RWPE1 (cell line): ENCODE data around the gene RBFOX2.

Source experiments
- CTCF ChIA-PET: fragments of 350-600 bp; sonication (Branson Sonifier 250); formaldehyde crosslinking; extraction: SDS; loops from one replicate; lab custom pipeline; 2021; lab: Yijun Ruan, JAX
- POLR2A ChIA-PET: fragments of 400-600 bp; formaldehyde crosslinking; extraction: SDS; loops from one replicate; lab custom pipeline; 2020; ENCODE audit warnings: antibody characterized with exemption; ENCODE audit not compliant: low non-redundant PET; lab: Yijun Ruan, JAX
- DNase-seq: peaks from one replicate; pipeline ENCODE4 v3.0.0; 2012; ENCODE audit warnings: low spot score
- H3K27ac ChIP-seq: fragments of 450-650 bp; 2 replicates; pipeline ENCODE4 v1.5.1; 2017
- CTCF ChIP-seq: fragments of 450-650 bp; conservative IDR thresholded peaks from 2 replicates; pipeline ENCODE4 v1.5.1; 2017; ENCODE audit warnings: low read depth, mild to moderate bottlenecking

Gene RBFOX2

DNA sequence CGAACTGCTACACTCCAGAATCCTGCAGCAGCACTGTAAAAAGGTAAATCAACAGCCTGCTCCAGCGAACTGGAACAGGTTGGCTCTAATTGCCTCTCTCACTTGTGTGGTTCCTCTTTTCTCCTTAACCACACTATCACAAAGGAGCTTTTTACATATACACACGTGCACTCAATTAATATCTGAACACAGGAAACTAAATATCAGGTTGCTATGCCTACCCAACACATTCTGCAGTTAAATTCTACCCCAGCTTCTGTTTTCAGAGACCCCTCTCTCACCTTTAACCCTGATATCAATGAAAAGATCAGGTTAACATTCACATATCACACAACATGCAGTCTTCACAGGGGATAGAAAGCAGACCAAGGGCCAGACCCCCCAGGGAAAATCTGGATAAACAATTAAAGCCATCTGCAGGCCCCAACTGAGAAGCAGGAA is 11.0 kb downstream of the RBFOX2 start:
- no peak for TF ChIP-seq CTCF
- ChIA-PET CTCF (interaction anchor here (1.1 kb wide), 1 partner anchor 48 kb away, joined by 5 read pairs; no protein-coding TSS in a partner anchor), POLR2A (no interaction called here)
- H3K27ac ChIP-seq = no peak overlapping the region
- no peak for DNase-seq

- H3K27ac ChIP-seq = no peak overlapping the region
- CTCF ChIA-PET = interaction anchor here (1.1 to 2.4 kb wide), 2 partner anchors 49 kb away, joined by 5 to 9 read pairs; no protein-coding TSS in a partner anchor
These were observed 11.9 kb downstream of the RBFOX2 start for GRCh38 chr22:36016684-36017083.

DNA sequence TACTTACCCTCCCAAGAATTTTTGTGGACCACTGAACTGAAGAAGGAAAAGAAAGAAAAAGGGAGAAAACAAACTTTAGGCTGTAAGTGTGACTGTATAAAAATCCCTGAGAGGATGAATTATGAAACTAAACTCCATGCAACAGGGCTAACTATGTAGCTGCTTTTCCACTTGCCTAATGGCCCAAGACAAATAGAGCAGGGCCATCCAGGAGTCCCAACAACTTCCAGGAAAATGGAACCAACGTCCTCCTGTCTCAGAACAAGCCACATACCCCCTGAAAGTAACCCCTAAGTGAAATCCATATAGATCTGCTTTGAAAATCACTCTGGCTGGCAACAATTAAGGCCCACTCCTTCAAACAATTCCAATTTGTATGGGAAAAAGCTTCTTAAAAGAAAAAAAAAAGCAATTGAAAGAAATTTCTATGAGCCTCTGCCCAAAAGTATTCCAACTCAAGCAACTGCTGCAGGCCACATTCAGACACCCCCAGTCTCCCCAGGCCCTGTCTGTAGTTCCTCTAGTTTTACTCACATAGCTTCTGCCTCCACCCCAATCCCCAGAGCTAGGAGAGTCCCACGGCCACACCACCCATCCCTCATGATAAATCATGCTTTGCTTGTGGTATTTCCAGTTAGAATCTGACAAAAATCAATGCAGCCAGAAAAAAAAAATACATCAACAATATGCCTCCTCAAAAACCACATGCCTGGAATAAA is 12.7 kb downstream of the RBFOX2 start:
- ChIA-PET POLR2A (no interaction called here), CTCF (interaction anchor here (2.4 kb wide), 1 partner anchor 50 kb away, joined by 9 read pairs; no protein-coding TSS in a partner anchor)
- DNase-seq = no peak
- H3K27ac ChIP-seq = no peak overlapping the region
- TF ChIP-seq CTCF = no peak

More at GRCh38 chr22:36016684-36017083, 11.9 kb downstream of the RBFOX2 start:
- DNase-seq = no peak
- POLR2A ChIA-PET = no interaction called here
- no peak for TF ChIP-seq CTCF

DNA sequence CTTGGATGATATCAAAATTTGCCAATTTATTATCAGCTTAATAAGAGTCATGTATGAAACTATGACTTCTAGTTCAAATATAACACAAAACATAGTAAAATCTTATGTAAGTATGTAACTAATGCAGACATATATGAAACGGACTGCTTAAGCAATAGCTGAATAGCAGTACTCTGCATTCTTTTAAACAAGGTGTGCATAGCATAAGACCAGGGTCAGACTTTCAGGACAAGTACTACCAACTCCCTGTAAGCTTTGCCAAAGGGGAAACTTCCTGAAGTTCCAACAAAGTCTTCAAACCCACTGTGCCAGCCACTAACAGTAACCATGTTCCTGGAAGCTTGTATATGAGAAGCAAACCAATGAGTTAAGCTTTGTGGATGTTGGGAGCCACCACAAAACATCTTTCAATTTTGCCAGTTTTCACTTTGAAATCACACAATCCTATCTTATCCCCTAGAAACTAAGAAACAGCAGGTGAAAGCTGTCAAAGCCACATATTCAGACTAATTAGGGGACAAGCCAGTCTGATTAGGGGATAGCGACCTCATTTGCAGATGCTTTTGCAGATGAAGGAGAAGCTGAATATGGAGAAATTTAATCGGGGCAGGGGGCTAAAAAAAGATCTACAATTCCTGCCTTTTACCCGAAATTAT is 13.3 kb downstream of the RBFOX2 start:
- ChIA-PET CTCF (interaction anchor here (2.4 kb wide), 1 partner anchor 51 kb away, joined by 9 read pairs; no protein-coding TSS in a partner anchor), POLR2A (no interaction called here)
- no peak for DNase-seq
- TF ChIP-seq CTCF = no peak
- no peak overlapping the region for H3K27ac ChIP-seq

GRCh38 chr22:36014546-36015074 is 14.0 kb downstream of the RBFOX2 start:
- H3K27ac ChIP-seq = no peak overlapping the region
- ChIA-PET POLR2A (no interaction called here), CTCF (interaction anchor here (0.6 to 2.4 kb wide), 2 partner anchors 13 to 51 kb away, joined by 3 to 9 read pairs; no protein-coding TSS in a partner anchor)
- no peak for DNase-seq
- no peak for TF ChIP-seq CTCF

- POLR2A ChIA-PET = no interaction called here
- CTCF ChIA-PET = no interaction called here
- DNase-seq = no peak
- TF ChIP-seq CTCF = no peak
- H3K27ac ChIP-seq = no peak overlapping the region
These were observed 16.3 kb downstream of the RBFOX2 start for GRCh38 chr22:36012332-36012731.
